Hippocampal formation (tissue), 2 donors: ENCODE data around the gene TIMP1.

Experiments used
- DNase-seq, 2 donors: peaks; one replicate each; lab custom pipeline; 2025; lab: John Stamatoyannopoulos, UW

Gene TIMP1

GRCh38 chrX:47581731-47582647 is at the start of gene TIMP1:
Gene TIMP1 (plus strand): TSS chrX:47582436. CDS start chrX:47583416, 980 bp downstream.
- peak in 1 of 2 donors; percentile 28 for DNase-seq

- DNase-seq: no peak
Measured at GRCh38 chrX:47539860-47540259, 42.4 kb upstream of the TIMP1 start.

GRCh38 chrX:47540754-47541538 is 41.3 kb upstream of the TIMP1 start:
- DNase-seq: peak; percentile 69 to 90

- no peak for DNase-seq
Measured at GRCh38 chrX:47543496-47543895, 38.7 kb upstream of the TIMP1 start.

GRCh38 chrX:47556045-47556623 is 26.1 kb upstream of the TIMP1 start:
- DNase-seq: peak; percentile 87

- DNase-seq: no peak
Measured at GRCh38 chrX:47558436-47558835, 23.8 kb upstream of the TIMP1 start.

- no peak for DNase-seq
Measured at GRCh38 chrX:47560179-47560933, 21.9 kb upstream of the TIMP1 start.

- peak; percentile 89 to 95 for DNase-seq
Measured at GRCh38 chrX:47560934-47561658, 21.1 kb upstream of the TIMP1 start, which contains the start of gene ARAF. Gene ARAF (plus strand): TSS chrX:47561205. CDS start chrX:47562968, 1,763 bp downstream.

GRCh38 chrX:47561659-47562151 is 20.5 kb upstream of the TIMP1 start:
- DNase-seq: no peak

- DNase-seq: no peak
Measured at GRCh38 chrX:47562615-47563243, 19.5 kb upstream of the TIMP1 start.

GRCh38 chrX:47563801-47564315 is 18.4 kb upstream of the TIMP1 start:
- DNase-seq: no peak

- no peak for DNase-seq
Measured at GRCh38 chrX:47564438-47565085, 17.7 kb upstream of the TIMP1 start.

GRCh38 chrX:47566841-47567240 is 15.4 kb upstream of the TIMP1 start:
- no peak for DNase-seq

- DNase-seq: no peak
Measured at GRCh38 chrX:47568656-47569295, 13.5 kb upstream of the TIMP1 start.

GRCh38 chrX:47570794-47571193 is 11.4 kb upstream of the TIMP1 start:
- DNase-seq: no peak

GRCh38 chrX:47571215-47571614 is 11.0 kb upstream of the TIMP1 start:
- DNase-seq: no peak

- no peak for DNase-seq
Measured at GRCh38 chrX:47571896-47572295, 10.3 kb upstream of the TIMP1 start.

- no peak for DNase-seq
Measured at GRCh38 chrX:47572773-47573340, 9.4 kb upstream of the TIMP1 start.
